ENCODE results near the gene UGT1A6.

Gene UGT1A6

GRCh38 chr2:233818639-233819621 lies 126.2 kb downstream of the UGT1A6 start:
- no peak for DNase-seq (ENCODE audit: low read depth)
- TF ChIP-seq CTCF (IDR thresholded peaks at IDR 0.05; ENCODE audit: insufficient read depth, low read depth, low read length, missing control alignments) = no peak
- H3K4me3 ChIP-seq (ENCODE audit: low read depth, low read length) = no peak overlapping the region

- H3K4me3 ChIP-seq (ENCODE audit: low read depth, low read length) = no peak overlapping the region
- TF ChIP-seq CTCF (IDR thresholded peaks at IDR 0.05; ENCODE audit: insufficient read depth, low read depth, low read length, missing control alignments) = no peak
- DNase-seq (ENCODE audit: low read depth) = no peak
Measured at GRCh38 chr2:233819884-233820773, 127.4 kb downstream of the UGT1A6 start.

GRCh38 chr2:233820774-233821105 lies 128.1 kb downstream of the UGT1A6 start:
- TF ChIP-seq CTCF (IDR thresholded peaks at IDR 0.05; ENCODE audit: insufficient read depth, low read depth, low read length, missing control alignments) = no peak
- H3K4me3 ChIP-seq (ENCODE audit: low read depth, low read length) = no peak overlapping the region
- no peak for DNase-seq (ENCODE audit: low read depth)

GRCh38 chr2:233821196-233821595 lies 128.5 kb downstream of the UGT1A6 start:
- no peak for TF ChIP-seq CTCF (IDR thresholded peaks at IDR 0.05; ENCODE audit: insufficient read depth, low read depth, low read length, missing control alignments)
- no peak for DNase-seq (ENCODE audit: low read depth)

DNA sequence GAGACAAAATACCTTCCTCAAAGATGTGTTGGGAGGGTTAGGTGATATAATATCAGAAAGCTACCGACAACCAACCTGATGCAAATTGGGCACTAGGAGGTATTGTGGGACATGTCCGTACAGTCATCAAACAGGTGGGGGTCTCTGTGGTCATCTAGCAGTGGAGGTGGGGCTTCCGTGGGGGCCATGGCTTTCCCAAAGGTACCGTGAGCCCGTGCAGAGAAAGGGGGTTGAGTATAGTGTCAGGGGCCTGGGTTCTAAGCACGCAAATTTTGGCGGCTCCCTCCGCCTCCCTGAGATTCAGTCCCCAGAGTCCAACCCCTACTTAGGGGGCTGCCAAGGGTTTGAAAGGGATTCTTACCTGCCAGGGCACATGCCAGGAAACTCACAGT lies 129.0 kb downstream of the UGT1A6 start:
- TF ChIP-seq CTCF (IDR thresholded peaks at IDR 0.05; ENCODE audit: insufficient read depth, low read depth, low read length, missing control alignments) = no peak
- DNase-seq (ENCODE audit: low read depth) = no peak
- H3K4me3 ChIP-seq (ENCODE audit: low read depth, low read length) = no peak overlapping the region

More at GRCh38 chr2:233821196-233821595, 128.5 kb downstream of the UGT1A6 start:
- H3K4me3 ChIP-seq (ENCODE audit: low read depth, low read length) = no peak overlapping the region

DNA sequence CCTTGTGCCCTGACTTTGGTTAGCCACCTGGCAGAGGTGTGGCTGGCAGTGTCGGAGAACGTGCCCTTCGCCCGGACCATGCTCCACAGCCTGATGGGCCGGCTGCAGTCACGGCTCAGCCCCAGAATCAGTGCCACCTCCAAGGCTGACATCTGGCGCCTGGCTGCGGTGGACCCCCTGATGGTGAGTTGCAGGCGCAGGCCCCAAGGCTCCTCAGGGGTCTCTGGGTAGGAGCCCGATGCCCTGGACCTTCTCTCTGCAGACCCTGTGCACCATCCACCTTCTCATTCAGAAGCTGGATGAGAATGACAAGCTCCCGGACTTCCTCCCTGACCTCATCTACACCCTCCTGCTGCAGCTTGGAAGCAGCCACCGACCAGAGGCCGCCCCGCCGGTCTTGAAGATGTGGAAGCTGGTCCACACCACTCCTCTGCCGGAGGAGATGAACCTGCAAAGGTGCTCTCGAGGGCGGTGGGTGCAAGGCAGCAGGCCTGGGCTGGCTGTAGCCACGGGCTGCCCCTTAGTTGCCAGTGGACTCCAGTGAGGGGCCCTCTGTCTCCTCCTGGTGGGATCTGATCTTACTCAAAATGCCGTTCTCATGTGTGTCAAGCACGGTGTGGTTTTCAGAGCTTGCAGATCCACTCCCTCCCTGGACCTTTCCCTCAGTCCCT lies 129.5 kb downstream of the UGT1A6 start:
- DNase-seq (ENCODE audit: low read depth) = no peak
- no peak for TF ChIP-seq CTCF (IDR thresholded peaks at IDR 0.05; ENCODE audit: insufficient read depth, low read depth, low read length, missing control alignments)
- H3K4me3 ChIP-seq (ENCODE audit: low read depth, low read length) = no peak overlapping the region
